Stomach (tissue), 19 donors: ENCODE results near the gene LCE1B. TPM values are rescaled to one million over a fixed set of nuclear protein-coding genes. Genes with fewer than 3 reads are reported as not detected.

ENCODE experiments used
- DNase-seq, 2 donors: peaks; one replicate each; pipeline versions ENCODE4 v3.0.0 to v3.0.0-alpha.2; 2013 to 2019
- H3K27ac ChIP-seq, 5 donors: fragments of 200-600 bp in 4 of 5; sonication (generic) in 4 of 5; one replicate each; pipeline ENCODE4 v1.5.1; 2013 to 2019; ENCODE audit warnings: mild to moderate bottlenecking in 1 of 5, moderate library complexity in 1 of 5
- H3K27me3 ChIP-seq, 3 donors: fragments of 200-600 bp; sonication (generic); one replicate each; pipeline ENCODE4 v1.5.1; 2017 to 2019; ENCODE audit warnings: mixed run types in 1 of 3
- H3K36me3 ChIP-seq, 4 donors: fragments of 200-600 bp; sonication (generic); 1 replicate in 3 of 4; 2 replicates in 1 of 4; pipeline ENCODE4 v1.5.1; 2016 to 2019
- H3K4me1 ChIP-seq, 4 donors: fragments of 200-600 bp; sonication (generic); one replicate each; pipeline ENCODE4 v1.5.1; 2016 to 2019
- H3K4me3 ChIP-seq, 4 donors: fragments of 200-600 bp; sonication (generic) in 3 of 4; one replicate each; pipeline ENCODE4 v1.5.1; 2016 to 2019; ENCODE audit warnings: mild to moderate bottlenecking in 1 of 4
- H3K9me3 ChIP-seq, 4 donors: fragments of 200-600 bp; sonication (generic); one replicate each; pipeline ENCODE4 v1.5.1; 2016 to 2019
- CTCF ChIP-seq, 7 experiments: fragments of 450-650 bp in 4 of 7; fragments of 200-600 bp in 3 of 7; sonication (generic) in 3 of 7; IDR thresholded peaks; one replicate each; pipeline ENCODE4 v1.5.1; 2016 to 2019; ENCODE audit warnings: antibody characterized with exemption in 7 of 7, control low read depth in 2 of 7, mild to moderate bottlenecking in 1 of 7
- EP300 ChIP-seq: sonication (generic); formaldehyde crosslinking; IDR thresholded peaks from one replicate; pipeline ENCODE4 v1.6.1; 2017; ENCODE audit warnings: antibody characterized with exemption
- POLR2A ChIP-seq, 4 donors: fragments of 450-650 bp; IDR thresholded peaks; one replicate each; pipeline ENCODE4 v1.6.1; 2016; ENCODE audit warnings: antibody characterized with exemption in 4 of 4, control low read depth in 2 of 4, mild to moderate bottlenecking in 1 of 4, moderate library complexity in 1 of 4
- POLR2AphosphoS5 ChIP-seq, 3 donors: sonication (generic); formaldehyde crosslinking; IDR thresholded peaks; one replicate each; pipeline ENCODE4 v1.6.1; 2016; ENCODE audit warnings: antibody characterized with exemption in 3 of 3
- WGBS, 5 donors: extraction: QIAGEN DNeasy Blood & Tissue Kit in 3 of 5; methylation state at CpG; one replicate each; pipeline versions ENCODE4 v1.1.5 to v1.1.7; 2013 to 2018; 5-methylcytosine and 5-hydroxymethylcytosine counted together
- intact Hi-C: fragments of 100-400 bp; cut with DNase I; formaldehyde crosslinking; loops from one replicate; pipeline ENCODE4 v1.15.1; 2023; ENCODE audit warnings: low total_unique reads
- long read RNA-seq, 10 donors: transcript quantifications; one replicate each; lab custom pipeline, GENCODE V29; 2026
- polyA plus RNA-seq, 3 donors: library from polyadenylated mRNA; stranded (reverse); fragments of 200-250 nt; gene quantifications; one replicate each; pipeline ENCODE4 v1.2.3, GENCODE V29; 2013
- total RNA-seq, 5 donors: library from RNA; depleted of rRNA; stranded (reverse); fragments of >200 nt; gene quantifications; one replicate each; pipeline versions ENCODE4 v1.1.0 to v1.2.3, GENCODE V29; 2014 to 2016
- donor health status: healthy with polysubstance abuse.
- donor health status: Bipolar disorder and iron deficiency.
- donor health status: healthy.

The LCE1B gene
- total RNA-seq (not detected), polyA plus RNA-seq (not detected)
- long read RNA-seq, donor 1 = 0 reads
- long read RNA-seq, donor 2 = 0 reads
- long read RNA-seq, donor 3 = 0 reads
- long read RNA-seq, donor 4 = 0 reads
- long read RNA-seq, donor 5 = 0 reads
- long read RNA-seq, donor 6 = 0 reads
- long read RNA-seq, donor 7 = 0 reads
- long read RNA-seq, donor 8 = 0 reads
- long read RNA-seq, donor 9 = 0 reads
- long read RNA-seq, donor 10 = 0 reads

GRCh38 chr1:152811671-152812070 lies at the start of gene LCE1B:
LCE1B (plus strand) TSS chr1:152811971; CDS start chr1:152812447, 476 bp downstream.
- 70 to 95% (median 87%) methylated on average over 2 of the region's 2 CpGs for WGBS, 5 donors
- Histone ChIP-seq H3K27ac (no peak within 1 kb of the TSS), H3K9me3 (peaks cover 0 to 5% (median 2%) of the 10 kb centered on the region in 4 donors), H3K27me3 (peaks cover 0 to 6% (median 0%) of the 10 kb centered on the region in 3 donors), H3K4me3 (no peak within 1 kb of the TSS), H3K36me3 (no peaks in the 10 kb centered on the region), H3K4me1 (no peaks in the 10 kb centered on the region)
- DNase-seq = no peak
- TF ChIP-seq CTCF (IDR thresholded peaks at IDR 0.05) = no peak
- no peak for TF ChIP-seq POLR2A (IDR thresholded peaks at IDR 0.05)
- no peak for TF ChIP-seq POLR2AphosphoS5 (IDR thresholded peaks at IDR 0.05)
- TF ChIP-seq EP300 = no peak
- intact Hi-C loops = no loop called here

- intact Hi-C loops = no loop called here
- whole genome bisulfite sequencing, 5 donors = 47 to 60% (median 53%) methylated on average over 8 of the region's 8 CpGs
- H3K36me3 ChIP-seq = no peaks in the 10 kb centered on the region
Observed at GRCh38 chr1:152768847-152769533, 42.8 kb upstream of the LCE1B start.

DNA sequence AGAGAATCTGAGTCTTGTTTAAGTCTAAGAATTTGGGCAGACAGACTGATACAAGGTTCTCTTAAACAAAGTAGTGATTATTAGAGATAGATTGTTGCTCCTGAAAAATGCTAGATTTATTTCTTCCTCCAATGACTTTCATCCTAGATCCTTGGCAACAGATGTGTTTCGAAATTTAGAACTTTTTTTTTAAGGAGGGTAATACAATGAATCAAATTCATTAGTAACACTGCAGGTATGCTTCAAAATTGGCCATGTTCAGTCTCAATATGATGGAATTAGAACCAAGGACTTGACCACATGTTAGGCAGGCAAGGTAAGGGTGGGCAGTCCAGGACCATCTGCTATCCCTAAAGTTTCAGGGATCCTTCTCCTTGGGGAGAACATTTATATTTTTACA lies 41.4 kb upstream of the LCE1B start:
- Histone ChIP-seq H3K4me1 (no peaks in the 10 kb centered on the region), H3K9me3 (peaks cover 0 to 4% (median under 1%) of the 10 kb centered on the region in 4 donors), H3K27me3 (peaks cover 0 to 8% (median 0%) of the 10 kb centered on the region in 3 donors), H3K4me3 (no peak overlapping the region), H3K36me3 (no peaks in the 10 kb centered on the region), H3K27ac (no peak overlapping the region)
- TF ChIP-seq EP300 (no peak), CTCF (IDR thresholded peaks at IDR 0.05) (no peak), POLR2AphosphoS5 (IDR thresholded peaks at IDR 0.05) (no peak), POLR2A (IDR thresholded peaks at IDR 0.05) (no peak)
- intact Hi-C loops = no loop called here
- DNase-seq = no peak
- WGBS, 5 donors = 60 to 72% (median 69%) methylated on average over 1 of the region's 1 CpG

More at GRCh38 chr1:152768847-152769533, 42.8 kb upstream of the LCE1B start:
- H3K27ac ChIP-seq = no peak overlapping the region
- no peak for TF ChIP-seq POLR2A (IDR thresholded peaks at IDR 0.05)
- TF ChIP-seq EP300 = no peak
- no peak for TF ChIP-seq POLR2AphosphoS5 (IDR thresholded peaks at IDR 0.05)
- no peak for TF ChIP-seq CTCF (IDR thresholded peaks at IDR 0.05)
- peaks cover 0 to 4% (median 0%) of the 10 kb centered on the region in 4 donors for H3K9me3 ChIP-seq
- DNase-seq = no peak
- no peaks in the 10 kb centered on the region for H3K4me1 ChIP-seq
- no peaks in the 10 kb centered on the region for H3K27me3 ChIP-seq
- H3K4me3 ChIP-seq = no peak overlapping the region

DNA sequence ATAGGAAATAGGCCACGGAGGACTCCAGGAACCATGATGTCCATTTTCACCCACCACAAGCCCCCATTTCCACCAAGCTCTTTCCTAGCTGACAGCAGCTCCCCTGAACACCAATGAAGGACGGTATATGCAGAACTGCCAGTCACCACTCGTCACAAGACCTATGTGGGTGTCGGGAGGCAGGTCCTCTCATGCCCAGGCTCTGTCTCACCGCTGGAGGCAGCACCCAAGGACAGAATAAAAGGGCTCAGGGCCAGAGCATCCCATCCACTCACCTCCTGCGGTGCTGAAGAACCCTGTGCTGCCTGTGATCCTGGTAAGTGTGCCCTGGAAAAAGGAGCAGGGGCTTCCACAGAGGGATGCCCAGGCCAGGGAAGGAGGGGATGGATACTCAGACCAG lies 36.9 kb upstream of the LCE1B start, which contains the start of gene LCE1F:
LCE1F (plus strand) TSS at position 266 of the 400 bp plus-strand sequence. CDS start 1,232 bp downstream, outside the sequence.
- DNase-seq = no peak
- no peak within 1 kb of the TSS for H3K4me3 ChIP-seq
- peaks cover 0 to 15% (median 0%) of the 10 kb centered on the region in 3 donors for H3K27me3 ChIP-seq
- peaks cover 0 to 6% (median 4%) of the 10 kb centered on the region in 4 donors for H3K9me3 ChIP-seq
- H3K4me1 ChIP-seq = no peaks in the 10 kb centered on the region
- H3K36me3 ChIP-seq = no peaks in the 10 kb centered on the region
- no peak for TF ChIP-seq CTCF (IDR thresholded peaks at IDR 0.05)
- no peak for TF ChIP-seq POLR2A (IDR thresholded peaks at IDR 0.05)
- TF ChIP-seq EP300 = no peak
- intact Hi-C loops = no loop called here
- WGBS, 5 donors = 65 to 75% (median 69%) methylated on average over 6 of the region's 6 CpGs
- H3K27ac ChIP-seq = no peak within 1 kb of the TSS
